HG02884 (cell line): ENCODE data around the gene TRDN.
"Not testable (repeated sequence)": the region's sequence is repeated elsewhere in the genome, so short reads cannot be mapped to it uniquely, and the experiment has no call there.

ENCODE experiments used
- ATAC-seq: cut with Tn5 transposase; IDR thresholded peaks from one replicate; pipeline ENCODE4 v1.9.1; 2021; ENCODE audit warnings: mild to moderate bottlenecking, moderate library complexity; ENCODE audit not compliant: unreplicated experiment

The TRDN gene

GRCh38 chr6:123515715-123516114, 121.0 kb downstream of the TRDN start:
- no peak for ATAC-seq

DNA sequence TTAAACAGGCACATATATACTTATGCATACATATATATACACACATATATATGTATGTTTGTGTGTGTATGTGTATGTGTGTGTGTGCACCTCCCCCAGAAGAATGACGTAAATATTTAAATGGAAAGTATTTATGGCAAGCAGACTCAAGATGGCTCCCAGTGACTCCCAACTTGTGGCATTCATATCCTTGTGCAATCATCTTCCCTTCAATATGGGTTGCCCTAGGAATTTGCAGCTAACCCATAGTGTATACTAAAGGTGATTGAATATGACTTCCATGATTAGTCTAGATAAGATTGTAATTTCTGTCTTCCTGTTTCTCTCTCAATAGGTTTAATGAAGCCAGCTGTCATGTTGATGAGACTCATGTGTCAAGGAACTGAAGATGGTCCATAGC, 127.6 kb downstream of the TRDN start:
- no peak for ATAC-seq

DNA sequence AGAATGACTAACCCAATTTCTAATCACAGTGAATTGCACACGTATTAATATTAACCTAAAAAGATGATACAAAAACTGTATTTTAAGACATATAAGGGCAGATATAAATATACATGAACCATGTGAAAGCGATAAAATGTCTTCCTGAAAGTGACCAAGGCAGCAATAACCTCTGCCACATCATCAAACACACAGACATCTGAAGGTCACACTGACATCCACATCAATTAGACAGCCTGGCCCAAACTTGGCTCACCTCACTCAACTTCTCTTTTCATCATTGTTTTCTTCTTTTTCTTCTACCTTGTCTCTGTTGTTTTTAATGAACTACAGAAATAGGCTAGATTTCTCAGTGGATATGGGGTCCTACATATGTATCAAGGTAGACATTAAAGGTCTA, 128.5 kb downstream of the TRDN start:
- no peak for ATAC-seq

- no peak for ATAC-seq
These were observed 129.2 kb downstream of the TRDN start for GRCh38 chr6:123507582-123507981.

DNA sequence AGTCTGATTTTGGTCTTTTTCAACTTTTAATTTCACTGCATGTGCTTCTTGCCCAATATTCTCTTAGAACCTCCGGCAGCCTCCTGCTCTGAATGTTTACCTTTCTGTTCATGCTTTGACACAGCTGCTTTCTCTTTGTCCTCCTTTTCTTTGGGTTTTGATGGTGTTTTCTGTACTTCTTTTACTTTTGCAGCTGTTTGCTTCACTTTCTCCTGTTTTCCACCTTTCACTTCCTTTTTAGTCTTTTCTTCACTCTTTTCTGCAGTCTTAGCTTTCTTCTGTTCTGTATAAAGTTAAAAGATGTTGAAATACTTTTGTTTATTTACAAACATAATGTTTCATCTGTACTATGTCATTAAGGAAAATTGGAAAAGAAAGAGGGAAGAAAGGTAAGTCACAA, 133.1 kb downstream of the TRDN start:
- ATAC-seq = no peak

GRCh38 chr6:123497025-123497424, 139.7 kb downstream of the TRDN start:
- no peak for ATAC-seq

DNA sequence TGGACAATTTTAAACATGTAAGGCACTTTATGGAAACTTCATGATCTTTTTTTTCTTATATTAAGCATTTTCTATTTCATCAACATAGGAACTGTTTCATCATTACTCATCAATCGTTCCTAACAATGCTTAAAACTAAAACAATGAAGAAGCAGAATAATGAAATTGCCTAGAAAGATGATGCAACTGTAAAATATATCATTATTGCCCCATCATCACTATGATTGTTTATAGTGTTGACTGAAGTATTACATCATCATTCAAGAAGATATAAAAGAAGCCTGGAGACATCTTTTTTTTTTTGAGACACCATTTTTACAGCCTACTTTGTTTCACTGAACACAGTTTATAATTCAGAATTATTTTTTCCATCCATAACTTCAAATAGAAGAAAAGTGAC, 147.2 kb downstream of the TRDN start:
- ATAC-seq = no peak

- no peak for ATAC-seq
These were observed 155.8 kb downstream of the TRDN start for GRCh38 chr6:123480986-123481385.

DNA sequence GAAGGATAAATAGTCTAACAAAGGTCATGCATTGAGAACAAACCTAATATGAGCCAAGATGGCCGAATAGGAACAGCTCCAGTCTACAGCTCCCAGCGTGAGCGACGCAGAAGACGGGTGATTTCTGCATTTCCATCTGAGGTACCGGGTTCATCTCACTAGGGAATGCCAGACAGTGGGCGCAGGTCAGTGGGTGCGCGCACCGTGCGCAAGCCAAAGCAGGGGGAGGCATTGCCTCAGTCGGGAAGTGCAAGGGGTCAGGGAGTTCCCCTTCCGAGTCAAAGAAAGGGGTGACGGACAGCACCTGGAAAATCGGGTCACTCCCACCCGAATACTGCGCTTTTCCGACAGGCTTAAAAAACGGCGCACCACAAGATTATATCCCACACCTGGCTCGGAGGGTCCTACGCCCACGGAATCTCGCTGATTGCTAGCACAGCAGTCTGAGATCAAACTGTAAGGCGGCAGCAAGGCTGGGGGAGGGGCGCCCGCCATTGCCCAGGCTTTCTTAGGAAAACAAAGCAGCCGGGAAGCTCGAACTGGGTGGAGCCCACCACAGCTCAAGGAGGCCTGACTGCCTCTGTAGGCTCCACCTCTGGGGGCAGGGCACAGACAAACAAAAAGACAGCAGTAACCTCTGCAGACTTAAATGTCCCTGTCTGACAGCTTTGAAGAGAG, 164.6 kb downstream of the TRDN start:
- not testable (repeated sequence) for ATAC-seq

DNA sequence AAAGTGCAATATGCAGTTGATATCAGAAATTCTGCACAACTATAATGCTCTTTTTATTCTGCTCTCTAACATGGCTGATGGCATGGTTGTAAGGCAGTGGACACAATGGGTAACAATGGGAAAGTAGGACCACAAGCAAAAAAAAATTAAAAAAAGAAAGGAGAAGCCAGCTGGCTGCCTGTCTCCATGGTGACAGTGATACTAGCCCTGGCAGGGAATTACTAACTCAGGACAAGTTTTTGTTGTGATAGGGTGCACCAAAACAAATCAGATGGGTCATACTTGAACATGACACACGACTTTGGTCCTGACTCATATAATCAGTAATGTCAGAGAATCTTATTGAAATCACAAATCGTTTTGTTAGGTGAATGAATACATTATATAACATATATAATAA, 169.4 kb downstream of the TRDN start:
- ATAC-seq = no peak

DNA sequence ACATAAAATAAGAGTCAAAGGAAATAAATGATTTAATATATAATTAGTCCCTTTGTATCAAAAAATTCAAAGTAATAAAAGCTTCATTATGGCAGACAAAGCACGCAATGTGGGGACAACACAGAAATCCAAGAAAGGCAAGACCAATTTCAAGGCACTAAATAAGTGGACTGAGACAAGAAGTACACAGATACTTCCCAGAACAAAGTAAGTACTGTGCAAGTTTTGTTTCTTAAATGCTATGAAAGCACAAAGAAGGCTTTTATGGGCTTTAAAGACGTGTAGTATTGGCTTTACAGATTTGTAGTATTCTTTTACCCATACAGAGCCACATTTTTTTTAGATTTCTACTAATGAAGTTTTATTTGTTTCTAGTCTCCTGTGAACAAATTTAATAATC, 174.6 kb downstream of the TRDN start:
- ATAC-seq = no peak

DNA sequence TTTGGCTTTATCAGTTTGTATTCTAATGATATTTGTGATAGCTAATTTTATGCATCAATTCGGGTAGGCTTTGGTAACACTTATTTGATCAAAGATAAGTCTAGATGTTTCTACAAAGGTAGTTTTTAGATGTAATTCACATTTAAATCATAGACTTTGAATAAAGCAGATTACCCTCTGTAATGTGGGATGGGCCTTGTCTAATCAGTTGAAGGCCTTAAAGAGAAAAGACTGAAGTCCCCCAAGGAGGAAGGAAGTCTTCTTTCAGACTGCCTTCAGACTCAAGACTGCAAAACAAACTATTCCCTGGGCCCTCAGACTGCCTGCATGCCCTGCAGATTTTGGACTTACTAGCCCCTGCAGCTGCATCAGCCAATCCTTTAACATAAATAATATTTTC, 178.5 kb downstream of the TRDN start:
- ATAC-seq = no peak

DNA sequence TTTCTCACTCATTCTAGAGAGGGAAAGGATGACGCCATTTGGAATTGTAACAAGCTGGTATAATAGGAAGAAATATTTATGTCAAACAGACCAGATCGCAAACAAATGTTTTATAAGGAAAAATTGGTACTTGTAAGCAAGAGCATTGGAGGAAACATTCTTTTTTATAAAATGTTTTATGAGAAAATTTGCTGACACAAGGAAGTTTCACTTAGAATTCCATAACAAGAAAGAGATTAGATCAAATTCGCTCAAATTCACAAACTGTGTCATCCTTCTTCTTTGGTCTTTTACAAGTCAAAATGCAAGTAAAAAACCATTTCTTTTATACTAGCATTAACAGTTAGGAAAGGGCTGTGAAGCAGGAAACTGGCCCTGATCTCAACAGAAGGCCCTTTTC, 179.9 kb downstream of the TRDN start:
- ATAC-seq = no peak

GRCh38 chr6:123454448-123454847, 182.3 kb downstream of the TRDN start:
- ATAC-seq = no peak

DNA sequence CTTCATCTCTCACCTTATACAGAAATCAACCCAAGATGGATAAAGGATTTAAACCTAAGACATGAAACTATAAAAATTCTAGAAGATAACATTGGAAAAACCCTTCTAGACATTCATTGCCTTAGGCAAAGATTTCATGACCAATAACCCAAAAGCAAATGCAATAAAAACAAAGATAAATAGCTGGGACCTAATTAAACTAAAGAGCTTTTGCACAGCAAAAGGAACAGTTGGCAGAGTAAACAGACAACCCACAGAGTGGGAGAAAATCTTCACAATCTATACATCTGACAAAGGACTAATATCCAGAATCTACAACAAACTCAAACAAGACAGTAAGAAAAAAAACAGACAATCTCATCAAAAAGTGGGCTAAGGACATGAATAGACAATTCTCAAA, 183.7 kb downstream of the TRDN start:
- not testable (repeated sequence) for ATAC-seq

DNA sequence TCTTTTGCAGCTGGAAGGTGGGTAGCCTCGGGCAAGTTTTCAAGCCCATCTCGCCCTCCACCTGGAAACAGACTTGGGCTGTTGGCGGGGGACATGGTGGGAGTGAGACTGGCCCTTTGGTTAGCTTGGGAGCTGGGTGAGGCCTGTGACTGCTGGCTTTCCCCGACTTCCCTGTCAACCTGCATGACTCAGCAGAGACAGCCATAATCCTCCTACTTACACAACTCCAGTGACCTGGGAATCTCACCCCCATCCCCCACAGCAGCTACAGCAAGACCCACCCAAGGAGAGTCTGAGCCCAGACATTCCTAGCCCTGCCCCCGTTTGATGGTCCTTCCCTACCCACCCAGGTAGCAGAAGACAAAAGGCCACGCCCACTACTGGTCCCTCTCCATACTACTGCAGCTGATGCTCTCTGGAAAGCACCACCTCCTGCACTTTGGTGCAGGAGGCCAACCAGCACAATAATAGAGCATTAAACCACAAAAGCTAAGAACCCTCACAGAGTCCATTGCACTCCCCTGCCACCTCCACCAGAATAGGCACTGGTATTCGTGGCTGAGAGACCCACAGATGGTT, 188.4 kb downstream of the TRDN start:
- no peak for ATAC-seq

GRCh38 chr6:123447315-123447937, 189.3 kb downstream of the TRDN start:
- ATAC-seq = no peak

DNA sequence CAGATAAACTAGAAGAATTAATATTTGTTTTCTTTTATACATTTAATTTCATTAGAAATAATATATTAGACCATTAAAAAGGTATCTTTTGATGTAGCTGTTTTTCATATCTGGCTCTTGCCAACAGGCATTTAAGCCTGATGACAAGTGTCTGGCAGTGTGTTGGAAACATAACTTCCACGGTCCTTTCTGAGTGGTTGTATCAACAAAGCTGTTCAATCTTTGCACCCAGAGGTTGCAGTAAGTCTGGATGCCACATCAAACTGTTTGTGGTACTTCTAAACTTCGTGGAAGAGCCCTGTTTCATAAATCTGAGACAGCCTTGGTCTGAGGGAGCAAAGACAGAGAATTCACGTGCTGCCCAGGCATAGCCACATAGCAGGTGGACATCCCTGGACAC, 197.4 kb downstream of the TRDN start:
- no peak for ATAC-seq

GRCh38 chr6:123434186-123434585, 202.6 kb downstream of the TRDN start:
- ATAC-seq = no peak

DNA sequence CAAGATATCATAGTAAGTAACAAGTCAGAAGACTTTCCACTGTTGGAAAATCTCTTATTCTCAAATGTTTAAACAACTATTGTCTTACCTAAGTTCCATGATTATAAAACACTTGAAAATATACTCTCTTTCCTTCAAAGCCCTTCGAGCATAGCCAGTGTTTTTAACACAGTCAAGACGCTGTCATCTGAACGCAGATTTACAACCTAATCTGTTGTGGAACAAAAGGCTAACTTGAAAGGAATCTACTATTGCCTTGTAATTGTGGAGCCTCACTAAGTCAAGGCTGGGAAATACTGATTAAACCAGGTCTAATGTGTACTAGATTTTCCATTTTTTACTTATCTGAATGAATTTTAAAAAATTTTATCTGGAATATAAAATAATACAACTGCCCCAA, 205.8 kb downstream of the TRDN start:
- ATAC-seq = no peak

- no peak for ATAC-seq
These were observed 209.7 kb downstream of the TRDN start for GRCh38 chr6:123427008-123427407.

GRCh38 chr6:123423130-123423529, 213.6 kb downstream of the TRDN start:
- ATAC-seq = no peak

GRCh38 chr6:123420512-123420911, 216.2 kb downstream of the TRDN start:
- ATAC-seq = no peak
